A549 (cell line): ENCODE results near the gene ELOVL6.

Source experiments
- CTCF ChIP-seq: fragments of >200 bp; sonication (Bioruptor Twin); formaldehyde crosslinking; IDR thresholded peaks from 3 replicates; pipeline ENCODE4 v1.5.1; 2016
- POLR2A ChIP-seq: IDR thresholded peaks from 2 replicates; pipeline ENCODE4 v1.6.1; 2012; ENCODE audit warnings: mild to moderate bottlenecking, low read length

DNA sequence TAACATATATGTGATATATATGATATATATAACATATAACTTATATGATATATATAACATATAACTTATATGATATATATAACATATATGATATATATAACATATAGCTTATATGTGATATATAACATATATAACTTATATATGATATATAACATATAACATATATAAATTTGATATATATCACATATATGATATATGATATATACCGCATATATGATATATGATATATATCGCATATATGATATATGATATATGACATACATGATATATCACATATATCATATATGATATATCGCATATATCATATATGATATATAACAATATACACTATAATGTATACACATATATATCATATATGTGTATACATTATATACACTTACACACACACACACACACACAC lies 114.3 kb downstream of the ELOVL6 start:
- TF ChIP-seq CTCF = no peak
- TF ChIP-seq POLR2A = no peak
